GM12878 (cell line): ENCODE results near the gene UNG. TPM values are rescaled to one million over a fixed set of nuclear protein-coding genes. Genes with fewer than 3 reads are reported as not detected.

Experiments
- ATAC-seq: fragments of 200-7000 bp; cut with Tn5 transposase; 3 replicates; pipeline ENCODE4 v1.9.1; 2020; ENCODE audit warnings: mild to moderate bottlenecking, moderate library complexity
- BruUV-seq: library from RNA; stranded (reverse); fragments of 400-500 nt; replicated peaks from 2 replicates; lab custom pipeline; 2021; lab: Mats Ljungman, UMichigan
- CTCF ChIA-PET: fragments of 300-600 bp; sonication (Branson Sonifier 250); formaldehyde crosslinking; extraction: SDS; loops from one replicate; lab custom pipeline; 2021; ENCODE audit warnings: inconsistent platforms; lab: Yijun Ruan, JAX
- POLR2A ChIA-PET: fragments of 350-600 bp; formaldehyde crosslinking; extraction: SDS; loops from one replicate; lab custom pipeline; 2021; ENCODE audit warnings: inconsistent platforms; lab: Charles Lee
- RAD21 ChIA-PET: fragments of 300-600 bp; sonication (Branson Sonifier 250); formaldehyde crosslinking; loops from one replicate; lab custom pipeline; 2023; ENCODE audit warnings: antibody characterized with exemption; ENCODE audit not compliant: unreplicated experiment; lab: Charles Lee
- SMC1A ChIA-PET: fragments of 300-600 bp; sonication (Branson Sonifier 250); formaldehyde crosslinking; loops from one replicate; lab custom pipeline; 2023; ENCODE audit not compliant: unreplicated experiment, uncharacterized antibody; lab: Charles Lee
- DNase-seq: peaks from one replicate; pipeline ENCODE4 v3.0.0-alpha.2; 2011; ENCODE audit warnings: low read depth, low spot score
- FAIRE-seq: peaks from 3 replicates; lab custom pipeline; 2011; peaks lifted over from hg19 to GRCh38; lab: Jason Lieb, UNC
- H2AFZ ChIP-seq: 2 replicates; pipeline ENCODE4 v1.6.0; 2011; ENCODE audit warnings: low read depth, low read length, control low read depth; ENCODE audit not compliant: control insufficient read depth
- H3K27ac ChIP-seq: 2 replicates; pipeline ENCODE4 v1.5.1; 2011; ENCODE audit warnings: control low read depth; ENCODE audit not compliant: control insufficient read depth, insufficient read depth
- H3K27me3 ChIP-seq, 2 experiments: replicated peaks in 1 of 2; 2 replicates each; pipeline versions ENCODE4 v1.6.0 to v1.6.1; 2011; ENCODE audit warnings: low read length in 1 of 2; ENCODE audit not compliant: control insufficient read depth in 2 of 2, insufficient read depth in 2 of 2
- H3K36me3 ChIP-seq, 2 experiments: 2 replicates each; pipeline ENCODE4 v1.5.1; 2011; ENCODE audit warnings: low read length in 1 of 2; ENCODE audit not compliant: control insufficient read depth in 2 of 2, insufficient read depth in 2 of 2
- H3K4me1 ChIP-seq: 2 replicates; pipeline ENCODE4 v1.6.1; 2011; ENCODE audit warnings: mild to moderate bottlenecking, low read length, moderate library complexity, mixed read lengths; ENCODE audit not compliant: control insufficient read depth, insufficient read depth
- H3K4me2 ChIP-seq: 2 replicates; pipeline ENCODE4 v1.6.0; 2011; ENCODE audit warnings: control low read depth; ENCODE audit not compliant: control insufficient read depth, insufficient read depth
- H3K4me3 ChIP-seq: fragments of 200-600 bp; sonication (generic); 2 replicates; pipeline ENCODE4 v1.5.1; 2016
- H3K79me2 ChIP-seq: 2 replicates; pipeline ENCODE4 v1.6.0; 2011; ENCODE audit warnings: low read length; ENCODE audit not compliant: control insufficient read depth, insufficient read depth
- H3K9ac ChIP-seq: 2 replicates; pipeline ENCODE4 v1.8.0; 2011; ENCODE audit warnings: low read length, control low read depth, mixed read lengths; ENCODE audit not compliant: control insufficient read depth, insufficient read depth
- H3K9me3 ChIP-seq: replicated peaks from 3 replicates; pipeline ENCODE4 v1.5.1; 2011; ENCODE audit warnings: mild to moderate bottlenecking, low read length; ENCODE audit not compliant: control insufficient read depth, insufficient read depth
- H4K20me1 ChIP-seq: 2 replicates; pipeline ENCODE4 v1.6.0; 2011; ENCODE audit not compliant: control insufficient read depth, insufficient read depth
- BACH1 ChIP-seq: fragments of 450-650 bp; IDR thresholded peaks from 2 replicates; pipeline ENCODE4 v1.6.1; 2017; ENCODE audit warnings: mild to moderate bottlenecking, borderline replicate concordance
- CBX3 ChIP-seq: fragments of 200-600 bp; sonication (generic); IDR thresholded peaks from 2 replicates; pipeline ENCODE4 v1.6.1; 2016; ENCODE audit warnings: low read depth, borderline replicate concordance
- CREB1 ChIP-seq: IDR thresholded peaks from 2 replicates; pipeline ENCODE4 v1.6.1; 2012; ENCODE audit warnings: low read depth, mild to moderate bottlenecking, inconsistent platforms
- FOS ChIP-seq: IDR thresholded peaks from 3 replicates; pipeline ENCODE4 v1.6.1; 2011; ENCODE audit warnings: borderline replicate concordance; ENCODE audit not compliant: insufficient read length; ENCODE audit errors: extremely low read depth
- GATAD2B ChIP-seq: fragments of 450-650 bp; conservative IDR thresholded peaks from 2 replicates; pipeline ENCODE4 v1.6.1; 2017; ENCODE audit warnings: low read depth, mild to moderate bottlenecking, moderate library complexity
- KDM1A ChIP-seq: fragments of 200-600 bp; sonication (generic); IDR thresholded peaks from 2 replicates; pipeline ENCODE4 v1.6.1; 2016; ENCODE audit warnings: borderline replicate concordance
- KLF5 ChIP-seq: fragments of 450-650 bp; IDR thresholded peaks from 2 replicates; pipeline ENCODE4 v1.6.1; 2014; ENCODE audit warnings: mild to moderate bottlenecking; ENCODE audit not compliant: partially characterized antibody
- LARP7 ChIP-seq: fragments of 450-650 bp; IDR thresholded peaks from 2 replicates; pipeline ENCODE4 v1.6.1; 2017; ENCODE audit warnings: mild to moderate bottlenecking
- MTA2 ChIP-seq: fragments of 450-650 bp; IDR thresholded peaks from 2 replicates; pipeline ENCODE4 v1.6.1; 2016; ENCODE audit warnings: low read depth, mild to moderate bottlenecking, moderate library complexity
- NFYB ChIP-seq: IDR thresholded peaks from 2 replicates; pipeline ENCODE4 v1.6.1; 2011; ENCODE audit warnings: low read depth, mild to moderate bottlenecking, low read length, improper control_type of control experiment, moderate library complexity; ENCODE audit not compliant: insufficient read depth
- PML ChIP-seq: IDR thresholded peaks from 2 replicates; pipeline ENCODE4 v1.6.1; 2012; ENCODE audit warnings: low read length, inconsistent platforms
- POU2F2 ChIP-seq: IDR thresholded peaks from 3 replicates; pipeline ENCODE4 v1.6.1; 2011; ENCODE audit warnings: low read depth, mild to moderate bottlenecking, low read length, borderline replicate concordance
- ZNF384 ChIP-seq: IDR thresholded peaks from 2 replicates; pipeline ENCODE4 v1.6.1; 2012; ENCODE audit warnings: low read depth, mild to moderate bottlenecking, low read length, improper control_type of control experiment, borderline replicate concordance
- WGBS: methylation state at CpG from one replicate; pipeline ENCODE4 v1.1.6; 2016; ENCODE audit warnings: low lambda C conversion rate; ENCODE audit not compliant: insufficient replicate concordance, insufficient coverage; ENCODE audit errors: missing lambda C conversion rate; 5-methylcytosine and 5-hydroxymethylcytosine counted together
- in situ Hi-C: fragments of 300-500 bp; cut with MboI; formaldehyde crosslinking; loops from 9 replicates; pipeline ENCODE4 v1.14.3; 2018; ENCODE audit warnings: mixed read lengths
- intact Hi-C: fragments of 100-400 bp; cut with micrococcal nuclease; formaldehyde crosslinking; loops from one replicate; pipeline ENCODE4 v1.14.2; 2022; ENCODE audit not compliant: unreplicated experiment
- polyA plus RNA-seq, 11 experiments: library from polyadenylated mRNA; depleted of rRNA in 4 of 11; unstranded in 6 of 11; stranded (reverse) in 5 of 11; fragments of >200 nt; fragmentation: Nextera tagmentation in 4 of 11; fragmentation: Illumina TruSeq in 1 of 11; extraction: Ambion mirVana in 4 of 11; extraction: Trizol in 1 of 11; gene quantifications; 1 replicate in 1 of 11; 2 replicates in 10 of 11; pipeline versions ENCODE4 v1.2.1 to v1.2.3, GENCODE V29; 2011 to 2016; ENCODE audit warnings: inconsistent platforms in 2 of 11, missing spikeins in 2 of 11, low read depth in 1 of 11
- total RNA-seq, 4 experiments: library from RNA; depleted of rRNA in 3 of 4; stranded (reverse); fragments of >200 nt in 3 of 4; fragmentation: Illumina TruSeq in 1 of 4; extraction: Trizol in 1 of 4; gene quantifications; 2 replicates each; pipeline versions ENCODE4 v1.2.1 to v1.2.3, GENCODE V29; 2013 to 2021
- TF ChIP-seq, protein P1 (sequence below): fragments of 450-650 bp; IDR thresholded peaks from 2 replicates; pipeline ENCODE4 v1.6.1; 2016; ENCODE audit warnings: mild to moderate bottlenecking

UNG gene
- total and polyA plus RNA-seq, 10 of the 15 experiments (the other 5 are each of a cell fraction or from before 2014, with no cell fraction given), result 9.5 to 81.9 (median 48.2) TPM

DNA sequence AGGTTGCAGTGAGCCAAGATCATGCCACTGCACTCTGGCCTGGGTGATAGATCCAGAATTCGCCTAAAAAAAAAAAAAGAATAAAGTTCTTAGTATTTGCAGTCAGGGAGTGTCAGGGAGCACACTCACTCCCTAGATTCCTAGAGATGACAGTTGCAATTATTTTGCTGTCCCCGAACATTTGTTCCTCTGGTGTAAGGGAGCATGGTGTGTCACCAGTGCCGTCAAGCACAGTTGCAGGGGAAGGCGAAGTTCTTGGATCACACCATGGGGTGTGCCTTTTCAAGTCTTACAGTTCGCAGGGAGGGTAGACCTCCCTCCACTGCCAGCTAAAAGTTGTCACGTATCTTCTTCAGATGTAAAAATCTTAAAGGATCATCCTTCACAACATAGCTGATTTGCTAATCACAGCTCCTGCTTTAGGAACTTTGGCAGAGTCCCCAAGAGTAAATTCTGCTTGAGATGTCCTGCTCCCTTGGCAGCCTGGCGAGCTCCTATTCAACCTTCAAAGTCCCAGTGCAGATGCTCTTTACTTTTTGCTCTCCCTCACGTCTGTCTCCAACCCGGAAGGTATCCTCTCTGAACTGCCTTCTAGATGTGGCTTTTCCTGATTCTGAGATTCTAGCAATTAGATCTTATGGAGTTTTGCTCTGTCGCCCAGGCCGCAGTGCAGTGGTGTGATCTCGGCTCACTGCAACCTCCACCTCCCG is 30.3 kb downstream of the UNG start:
- H3K79me2 ChIP-seq, result no peaks in the 10 kb centered on the region
- FAIRE-seq (no peak), ATAC-seq (no peak), DNase-seq (no peak)
- no peaks in the 10 kb centered on the region for H4K20me1 ChIP-seq
- in situ Hi-C loops, result no loop called here
- intact Hi-C loops, result no loop called here
- POLR2A ChIA-PET, result no interaction called here
- no peaks in the 10 kb centered on the region for H3K27me3 ChIP-seq
- H3K4me2 ChIP-seq, result no peak overlapping the region
- no TSS peak for BruUV-seq
- no peaks in the 10 kb centered on the region for H3K4me1 ChIP-seq
- H3K9me3 ChIP-seq, result no peaks in the 10 kb centered on the region
- TF ChIP-seq, protein P1, sequence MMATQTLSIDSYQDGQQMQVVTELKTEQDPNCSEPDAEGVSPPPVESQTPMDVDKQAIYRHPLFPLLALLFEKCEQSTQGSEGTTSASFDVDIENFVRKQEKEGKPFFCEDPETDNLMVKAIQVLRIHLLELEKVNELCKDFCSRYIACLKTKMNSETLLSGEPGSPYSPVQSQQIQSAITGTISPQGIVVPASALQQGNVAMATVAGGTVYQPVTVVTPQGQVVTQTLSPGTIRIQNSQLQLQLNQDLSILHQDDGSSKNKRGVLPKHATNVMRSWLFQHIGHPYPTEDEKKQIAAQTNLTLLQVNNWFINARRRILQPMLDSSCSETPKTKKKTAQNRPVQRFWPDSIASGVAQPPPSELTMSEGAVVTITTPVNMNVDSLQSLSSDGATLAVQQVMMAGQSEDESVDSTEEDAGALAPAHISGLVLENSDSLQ, result no peak
- TF ChIP-seq GATAD2B (no peak), LARP7 (no peak), MTA2 (no peak), CREB1 (no peak), CBX3 (no peak), NFYB (no peak), FOS (no peak), KDM1A (no peak), PML (no peak), POU2F2 (no peak), BACH1 (no peak), ZNF384 (no peak), KLF5 (no peak)
- RAD21 ChIA-PET, result no interaction called here
- 63% methylated on average over 12 of the region's 13 CpGs for WGBS
- SMC1A ChIA-PET, result interaction anchor here (0.6 to 0.7 kb wide), 2 partner anchors 68 to 562 kb away, joined by 3 read pairs; no protein-coding TSS in a partner anchor
- no peak overlapping the region for H3K4me3 ChIP-seq
- CTCF ChIA-PET, result interaction anchor here (1.1 kb wide), 1 partner anchor 13 kb away, joined by 5 read pairs; no protein-coding TSS in a partner anchor
- no peak overlapping the region for H2AFZ ChIP-seq
- H3K9ac ChIP-seq, result no peak overlapping the region
- no peaks in the 10 kb centered on the region for H3K36me3 ChIP-seq
- H3K27ac ChIP-seq, result no peak overlapping the region
